Stimulated activated CD4-positive, alpha-beta T cell treated with anti-CD3 and anti-CD28 coated beads, TNF-alpha, amount 100 ng/mL, for 1 hour (primary cell): Measurements from ENCODE around the gene MRPS14.
"Not testable (repeated sequence)": the region's sequence is repeated elsewhere in the genome, so short reads cannot be mapped to it uniquely, and the experiment has no call there.

Experiments
- DNase-seq, 3 donors: peaks; one replicate each; pipeline ENCODE4 v3.0.0-alpha.2; 2020; ENCODE audit warnings: low read depth in 3 of 3, low spot score in 1 of 3

The MRPS14 gene

GRCh38 chr1:175024773-175025172 lies 1.5 kb upstream of the MRPS14 start:
- no peak for DNase-seq

GRCh38 chr1:175023922-175024242 lies 657 bp upstream of the MRPS14 start:
- not testable (repeated sequence) for DNase-seq

GRCh38 chr1:175019524-175019923 lies 3.7 kb downstream of the MRPS14 start:
- DNase-seq: no peak

GRCh38 chr1:175015243-175015642 lies 8.0 kb downstream of the MRPS14 start:
- no peak for DNase-seq

GRCh38 chr1:175013445-175013844 lies 9.8 kb downstream of the MRPS14 start:
- no peak for DNase-seq

- DNase-seq: no peak
Measured at GRCh38 chr1:175009532-175009931, 13.7 kb downstream of the MRPS14 start.

- DNase-seq: no peak
Measured at GRCh38 chr1:175005085-175005783, 18.0 kb downstream of the MRPS14 start.

- no peak for DNase-seq
Measured at GRCh38 chr1:175003521-175003920, 19.7 kb downstream of the MRPS14 start.

- DNase-seq: no peak
Measured at GRCh38 chr1:175002910-175003517, 20.2 kb downstream of the MRPS14 start.

- no peak for DNase-seq
Measured at GRCh38 chr1:175000697-175001187, 22.5 kb downstream of the MRPS14 start.

- no peak for DNase-seq
Measured at GRCh38 chr1:174999936-175000696, 23.1 kb downstream of the MRPS14 start, which contains the start of gene CACYBP. CACYBP (plus strand) TSS chr1:174999947; CDS start chr1:175000181, 234 bp downstream.

GRCh38 chr1:174999216-174999935 lies 23.8 kb downstream of the MRPS14 start:
- peak; percentile 94 to 96 (median 95) for DNase-seq

GRCh38 chr1:174998569-174999215 lies 24.5 kb downstream of the MRPS14 start:
- peak in 1 of 3 donors; percentile 23 for DNase-seq

GRCh38 chr1:174997041-174997440 lies 26.2 kb downstream of the MRPS14 start:
- no peak for DNase-seq

- DNase-seq: no peak
Measured at GRCh38 chr1:174996476-174996875, 26.7 kb downstream of the MRPS14 start.

- DNase-seq: no peak
Measured at GRCh38 chr1:174995916-174996315, 27.3 kb downstream of the MRPS14 start.

GRCh38 chr1:174995121-174995520 lies 28.1 kb downstream of the MRPS14 start:
- DNase-seq: no peak

GRCh38 chr1:174991473-174991872 lies 31.8 kb downstream of the MRPS14 start:
- DNase-seq: no peak

- no peak for DNase-seq
Measured at GRCh38 chr1:174990382-174990999, 32.7 kb downstream of the MRPS14 start.

- DNase-seq: no peak
Measured at GRCh38 chr1:174989536-174990220, 33.5 kb downstream of the MRPS14 start.
